Gastrocnemius medialis (tissue), 4 donors: ENCODE measurements around the gene FCHSD2. TPM values are rescaled to one million over a fixed set of nuclear protein-coding genes. Genes with fewer than 3 reads are reported as not detected.

Source experiments
- ATAC-seq, 2 donors: fragments of 150-250 bp; one replicate each; pipeline ENCODE4 v1.9.1; 2016
- DNase-seq, 2 donors: peaks; one replicate each; pipeline ENCODE4 v3.0.0-alpha.2; 2019
- H3K27ac ChIP-seq, 4 donors: fragments of 200-600 bp; sonication (generic); 1 replicate in 1 of 4; 2 replicates in 3 of 4; pipeline ENCODE4 v1.5.1; 2016 to 2018; ENCODE audit warnings: mild to moderate bottlenecking in 2 of 4, moderate library complexity in 1 of 4
- H3K27me3 ChIP-seq, 3 donors: fragments of 200-600 bp; sonication (generic) in 2 of 3; 1 replicate in 1 of 3; 2 replicates in 2 of 3; pipeline versions ENCODE4 v1.5.1 to v1.6.0; 2016 to 2019; ENCODE audit warnings: mild to moderate bottlenecking in 1 of 3, moderate library complexity in 1 of 3
- H3K36me3 ChIP-seq, 2 donors: fragments of 200-600 bp; sonication (generic) in 1 of 2; one replicate each; pipeline ENCODE4 v1.5.1; 2017 to 2018
- H3K4me1 ChIP-seq, 2 donors: fragments of 200-600 bp; sonication (generic) in 1 of 2; one replicate each; pipeline ENCODE4 v1.5.1; 2016 to 2017; ENCODE audit warnings: mild to moderate bottlenecking in 2 of 2
- H3K4me3 ChIP-seq, 4 donors: fragments of 200-600 bp; sonication (generic) in 3 of 4; 1 replicate in 1 of 4; 2 replicates in 3 of 4; pipeline ENCODE4 v1.5.1; 2016 to 2019; ENCODE audit warnings: mild to moderate bottlenecking in 2 of 4
- H3K9me3 ChIP-seq, 3 donors: fragments of 200-600 bp; sonication (generic) in 2 of 3; 1 replicate in 1 of 3; 2 replicates in 2 of 3; pipeline ENCODE4 v1.5.1; 2016 to 2019
- CTCF ChIP-seq, 5 experiments: fragments of 450-650 bp in 3 of 5; fragments of 200-600 bp in 2 of 5; sonication (generic) in 2 of 5; IDR thresholded peaks in 4 of 5; conservative IDR thresholded peaks in 1 of 5; 1 replicate in 4 of 5; 2 replicates in 1 of 5; pipeline ENCODE4 v1.5.1; 2016 to 2019; ENCODE audit warnings: antibody characterized with exemption in 5 of 5, mild to moderate bottlenecking in 3 of 5, moderate library complexity in 3 of 5
- POLR2A ChIP-seq, 2 donors: fragments of 450-650 bp; IDR thresholded peaks; one replicate each; pipeline ENCODE4 v1.6.1; 2017; ENCODE audit warnings: antibody characterized with exemption in 2 of 2, mild to moderate bottlenecking in 2 of 2, moderate library complexity in 2 of 2
- in situ Hi-C, 4 donors: fragments of 200-750 bp; cut with MboI; loops; one replicate each; pipeline versions ENCODE4 v1.15.0 to v1.8.0; 2017; ENCODE audit warnings: low sequenced_read_pairs in 4 of 4
- intact Hi-C: fragments of 100-400 bp; cut with DNase I; formaldehyde crosslinking; loops from one replicate; pipeline ENCODE4 v1.15.1; 2023; ENCODE audit warnings: low total_unique reads
- total RNA-seq, 4 donors: library from RNA; depleted of rRNA; stranded (reverse); fragments of >200 nt; gene quantifications; one replicate each; pipeline versions ENCODE4 v1.1.0 to v1.2.3, GENCODE V29; 2016

FCHSD2 gene
- total RNA-seq, 4 donors from 2014 or later, result 5.6 to 10.0 (median 8.0) TPM

GRCh38 chr11:72869831-72870230 is 272.3 kb downstream of the FCHSD2 start:
- no peaks in the 10 kb centered on the region for H3K27me3 ChIP-seq
- H3K27ac ChIP-seq, result no peak overlapping the region
- in situ Hi-C loops (no loop called here), intact Hi-C loops (no loop called here)
- no peaks in the 10 kb centered on the region for H3K36me3 ChIP-seq
- DNase-seq, result no peak
- peaks cover 6 to 7% of the 10 kb centered on the region in 2 donors for H3K4me1 ChIP-seq
- ATAC-seq, result no peak
- no peak overlapping the region for H3K4me3 ChIP-seq
- TF ChIP-seq POLR2A (IDR thresholded peaks at IDR 0.05), result no peak
- H3K9me3 ChIP-seq, result no peaks in the 10 kb centered on the region

- in situ Hi-C loops, result no loop called here
- no peaks in the 10 kb centered on the region for H3K36me3 ChIP-seq
- intact Hi-C loops, result no loop called here
- no peaks in the 10 kb centered on the region for H3K9me3 ChIP-seq
- H3K27ac ChIP-seq, result no peak overlapping the region
- peaks cover 10 to 13% of the 10 kb centered on the region in 2 donors for H3K4me1 ChIP-seq
- no peaks in the 10 kb centered on the region for H3K27me3 ChIP-seq
- TF ChIP-seq CTCF (IDR thresholded peaks at IDR 0.05 in 4 of 5, conservative IDR thresholded peaks at IDR 0.05 in 1 of 5) (no peak), POLR2A (IDR thresholded peaks at IDR 0.05) (no peak)
- H3K4me3 ChIP-seq, result no peak overlapping the region
- DNase-seq (no peak), ATAC-seq (no peak)
Observed at GRCh38 chr11:72867970-72868369, 274.1 kb downstream of the FCHSD2 start.

GRCh38 chr11:72864702-72865655 is 277.1 kb downstream of the FCHSD2 start:
- H3K4me1 ChIP-seq, result peaks cover 10 to 13% of the 10 kb centered on the region in 2 donors
- DNase-seq (no peak), ATAC-seq (no peak)
- no peak overlapping the region for H3K4me3 ChIP-seq
- no peaks in the 10 kb centered on the region for H3K27me3 ChIP-seq
- no peaks in the 10 kb centered on the region for H3K36me3 ChIP-seq
- TF ChIP-seq POLR2A (IDR thresholded peaks at IDR 0.05) (no peak), CTCF (IDR thresholded peaks at IDR 0.05 in 4 of 5, conservative IDR thresholded peaks at IDR 0.05 in 1 of 5) (no peak)
- peak overlapping the region in 3 of 4 donors; percentile 9 to 25 (median 21) for H3K27ac ChIP-seq
- in situ Hi-C loops, result no loop called here
- H3K9me3 ChIP-seq, result no peaks in the 10 kb centered on the region
- intact Hi-C loops, result no loop called here

GRCh38 chr11:72863916-72864315 is 278.2 kb downstream of the FCHSD2 start:
- Histone ChIP-seq H3K4me1 (peaks cover 10 to 13% of the 10 kb centered on the region in 2 donors), H3K27ac (no peak overlapping the region), H3K9me3 (no peaks in the 10 kb centered on the region), H3K36me3 (no peaks in the 10 kb centered on the region), H3K4me3 (no peak overlapping the region), H3K27me3 (no peaks in the 10 kb centered on the region)
- in situ Hi-C loops (no loop called here), intact Hi-C loops (no loop called here)
- DNase-seq (no peak), ATAC-seq (no peak)
- no peak for TF ChIP-seq POLR2A (IDR thresholded peaks at IDR 0.05)
- TF ChIP-seq CTCF (IDR thresholded peaks at IDR 0.05 in 4 of 5, conservative IDR thresholded peaks at IDR 0.05 in 1 of 5), result no peak

- TF ChIP-seq POLR2A (IDR thresholded peaks at IDR 0.05), result no peak
- TF ChIP-seq CTCF (IDR thresholded peaks at IDR 0.05 in 4 of 5, conservative IDR thresholded peaks at IDR 0.05 in 1 of 5), result no peak
- intact Hi-C loops (no loop called here), in situ Hi-C loops (no loop called here)
- no peaks in the 10 kb centered on the region for H3K9me3 ChIP-seq
- no peak overlapping the region for H3K27ac ChIP-seq
- no peaks in the 10 kb centered on the region for H3K36me3 ChIP-seq
- ATAC-seq (no peak), DNase-seq (no peak)
- H3K4me1 ChIP-seq, result peaks cover 10 to 13% of the 10 kb centered on the region in 2 donors
- no peaks in the 10 kb centered on the region for H3K27me3 ChIP-seq
- no peak overlapping the region for H3K4me3 ChIP-seq
Observed at GRCh38 chr11:72863091-72863490, 279.0 kb downstream of the FCHSD2 start.
